NCI-H1694 treated with DMSO at 0.1 percent for 48 hours (cell line): Measurements from ENCODE around the gene DNTT.
"Not testable (repeated sequence)": the region's sequence is repeated elsewhere in the genome, so short reads cannot be mapped to it uniquely, and the experiment has no call there.

Source experiments
- DNase-seq: peaks from one replicate; lab custom pipeline; 2025; lab: John Stamatoyannopoulos, UW

The DNTT gene

GRCh38 chr10:96276426-96276825, 27.8 kb upstream of the DNTT start:
- no peak for DNase-seq

DNA sequence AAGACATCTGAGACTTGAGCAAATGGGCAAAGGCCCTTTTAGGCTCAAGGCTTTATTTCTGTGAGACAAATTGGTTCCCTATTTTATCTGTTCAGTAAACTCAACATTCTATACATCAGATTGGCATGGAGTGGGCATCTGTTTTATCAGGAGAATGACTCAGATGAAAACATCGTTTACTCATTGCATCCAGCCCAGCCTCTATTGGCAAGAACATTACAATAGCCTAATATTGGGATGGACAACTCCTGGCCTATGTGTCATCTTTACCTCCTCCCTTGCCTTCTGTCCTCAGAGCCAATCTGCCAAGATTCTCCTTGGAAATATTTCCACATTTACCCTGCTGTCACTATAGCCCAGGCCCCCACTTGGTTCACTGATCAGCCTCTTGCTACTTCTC, 27.4 kb upstream of the DNTT start:
- no peak for DNase-seq

- no peak for DNase-seq
Observed at GRCh38 chr10:96279191-96279641, 25.0 kb upstream of the DNTT start.

DNA sequence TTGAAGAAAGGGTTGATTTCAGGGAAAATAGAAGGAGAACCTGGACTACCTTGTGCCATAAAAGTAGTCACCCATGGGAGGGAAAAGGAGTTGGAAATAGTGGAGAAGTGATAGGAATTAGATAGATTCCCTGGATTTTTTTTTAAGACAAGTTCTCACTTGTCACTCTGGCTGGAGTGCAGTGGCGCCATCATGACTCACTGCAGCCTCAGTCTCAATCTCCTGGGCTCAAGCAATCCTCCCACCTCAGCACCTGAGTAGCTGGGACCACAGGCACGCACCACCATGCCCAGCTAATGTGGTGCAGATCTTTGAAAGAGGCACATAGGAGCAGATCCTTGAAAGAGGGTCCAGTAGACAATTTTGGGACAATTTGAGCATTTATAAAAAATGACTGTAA, 23.4 kb upstream of the DNTT start:
- DNase-seq = no peak

- DNase-seq = no peak
Observed at GRCh38 chr10:96281444-96282029, 22.7 kb upstream of the DNTT start.

DNA sequence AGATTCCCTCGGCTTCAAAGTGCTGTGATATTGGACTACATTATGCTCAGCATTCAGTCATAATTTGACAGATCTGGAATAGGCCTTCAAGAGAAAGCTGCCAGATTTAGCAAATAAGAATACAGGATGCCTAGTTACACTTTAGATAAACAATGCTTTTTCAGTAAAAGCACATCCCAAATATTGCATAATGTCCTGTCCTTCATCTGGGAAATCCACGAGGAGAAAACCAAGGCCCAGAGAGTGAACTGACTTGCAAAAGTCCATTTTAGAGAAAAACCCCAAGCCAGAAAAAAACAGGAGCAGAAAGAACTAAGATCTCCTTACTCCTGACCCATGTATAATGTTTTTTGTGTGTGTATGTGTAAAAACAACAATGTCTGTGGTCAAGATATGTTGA, 20.9 kb upstream of the DNTT start:
- DNase-seq = no peak

DNA sequence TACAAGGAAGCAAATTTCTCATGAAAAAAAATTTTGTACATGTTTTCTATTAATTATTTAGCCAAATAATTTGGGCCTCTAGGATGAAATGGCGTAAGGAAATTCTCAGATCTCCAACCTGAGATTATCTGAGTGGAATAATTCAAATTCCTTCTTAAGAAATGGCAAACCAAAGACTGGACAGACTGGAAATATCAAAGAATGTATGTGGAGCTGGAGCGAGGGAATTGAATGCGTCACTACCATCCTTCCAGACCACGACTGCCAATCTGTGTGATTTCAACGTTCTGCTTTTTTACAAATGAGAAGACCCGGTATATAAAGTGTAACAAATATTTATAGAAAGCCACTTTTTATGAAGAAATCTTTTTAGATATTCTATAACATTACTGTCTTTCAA, 20.5 kb upstream of the DNTT start:
- no peak for DNase-seq

DNA sequence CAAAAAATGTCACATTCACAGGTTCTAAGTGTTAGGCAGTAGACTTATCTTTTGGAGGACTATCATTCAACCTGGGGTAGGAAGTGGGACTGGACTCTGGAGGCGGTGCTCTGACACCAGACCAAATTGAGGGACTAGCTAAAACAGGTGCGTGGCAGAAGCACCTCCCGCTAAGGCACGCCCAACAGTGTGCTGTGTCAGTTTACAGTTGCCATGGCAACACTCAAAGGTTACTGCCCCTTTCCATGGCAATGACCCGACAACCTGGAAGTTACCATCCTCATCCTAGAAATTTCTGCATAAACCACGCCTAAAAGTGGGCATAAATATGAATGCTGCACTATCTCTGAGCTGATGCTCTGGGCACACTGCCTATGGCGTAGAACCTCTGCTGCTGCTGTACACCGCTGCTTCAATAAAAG, 18.9 kb upstream of the DNTT start:
- DNase-seq = no peak

- DNase-seq = no peak
Observed at GRCh38 chr10:96287392-96288105, 16.7 kb upstream of the DNTT start.

- no peak for DNase-seq
Observed at GRCh38 chr10:96288151-96288621, 16.0 kb upstream of the DNTT start.

GRCh38 chr10:96289218-96289910, 14.9 kb upstream of the DNTT start:
- no peak for DNase-seq

DNA sequence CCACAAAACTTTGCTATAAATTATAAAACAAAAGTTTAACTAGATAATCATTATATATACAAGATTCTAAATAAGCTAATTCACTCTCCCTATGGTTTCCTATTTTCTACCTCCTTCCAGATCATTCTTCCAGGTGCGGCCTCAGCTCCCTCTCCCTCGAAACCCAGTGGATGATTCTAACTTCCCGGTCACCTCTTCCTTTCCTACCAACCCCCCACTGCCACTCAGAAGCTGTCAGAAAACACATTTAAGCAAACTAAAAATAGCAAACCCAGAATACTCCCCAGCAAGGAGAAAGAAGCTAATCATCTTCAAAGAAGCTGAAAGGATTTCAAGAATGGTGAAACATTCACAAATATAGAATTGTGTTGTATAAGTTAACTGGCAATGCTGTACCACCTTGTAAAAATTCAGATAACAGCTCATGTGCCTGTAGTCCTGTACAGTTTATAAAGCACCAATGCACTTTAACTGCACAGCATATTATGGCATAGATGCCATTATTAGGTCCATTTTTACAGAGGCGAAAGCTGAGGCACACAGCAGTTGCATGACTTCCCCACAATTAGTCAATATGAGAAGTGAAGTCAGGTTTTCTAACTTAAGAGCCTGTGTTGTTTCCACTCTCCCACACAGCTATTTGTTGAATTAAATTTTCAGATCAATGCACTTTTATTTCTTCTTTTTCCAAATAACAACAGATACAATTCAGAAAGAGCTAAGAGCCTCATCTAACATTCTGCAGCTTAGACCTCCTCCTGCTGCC, 13.7 kb upstream of the DNTT start:
- no peak for DNase-seq

GRCh38 chr10:96292971-96293920, 11.0 kb upstream of the DNTT start:
- peak; percentile 65 for DNase-seq

DNA sequence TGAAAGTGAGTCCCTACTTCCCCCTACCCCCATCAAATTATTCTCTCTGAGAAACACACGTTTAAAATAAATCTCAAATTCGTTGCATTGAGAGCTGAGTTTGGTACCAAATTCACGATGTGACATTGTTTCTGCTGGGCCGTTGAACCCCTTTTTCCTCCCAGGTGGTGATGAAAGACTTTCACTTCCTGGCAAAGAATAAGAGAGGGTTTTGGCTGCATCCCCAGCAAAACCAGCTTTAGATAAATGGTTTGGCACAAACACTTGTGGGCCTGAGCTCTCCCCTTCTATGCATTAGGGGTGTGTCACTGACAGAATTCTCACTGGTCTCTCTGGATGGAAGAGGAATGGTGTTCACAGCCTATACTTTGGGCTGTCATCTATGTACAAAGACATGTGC, 8.8 kb upstream of the DNTT start:
- no peak for DNase-seq

DNA sequence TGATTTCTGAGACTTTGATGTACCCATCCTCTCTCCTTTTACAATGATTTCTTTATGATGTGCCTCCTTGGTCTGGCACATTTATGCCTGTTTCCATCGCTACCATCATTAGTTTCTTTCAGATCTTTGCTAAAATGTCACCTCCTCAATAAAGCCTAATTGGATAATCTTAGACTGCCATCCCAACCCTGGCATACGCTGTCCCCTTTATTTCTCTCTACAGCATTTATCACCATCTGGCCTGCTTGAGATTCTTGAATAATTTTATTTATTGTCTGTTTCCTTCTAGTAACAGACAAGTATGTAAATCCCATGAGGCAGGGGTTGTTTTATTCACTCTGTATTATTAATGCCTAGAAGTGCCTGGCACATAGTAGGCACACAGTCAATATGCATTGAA, 6.7 kb upstream of the DNTT start:
- no peak for DNase-seq

DNA sequence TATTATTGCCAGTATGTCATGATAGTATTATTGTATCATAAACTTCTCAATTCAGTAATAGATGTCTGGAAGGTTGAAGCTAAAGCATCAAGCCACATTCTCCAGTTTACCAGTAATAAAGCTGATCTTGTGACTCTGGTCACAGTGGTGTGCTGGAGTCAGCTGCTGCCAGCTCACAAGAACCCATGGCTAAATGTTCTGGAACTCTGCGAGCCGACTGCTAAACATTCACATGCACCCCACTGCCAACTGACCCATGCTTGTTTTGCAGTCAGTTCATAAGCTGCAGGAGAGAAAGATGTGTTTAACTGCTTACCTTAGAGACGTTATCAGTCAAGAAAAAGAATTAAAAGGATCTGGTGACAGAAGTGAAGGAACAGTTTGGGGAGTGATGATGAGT, 5.9 kb upstream of the DNTT start:
- DNase-seq = no peak

DNA sequence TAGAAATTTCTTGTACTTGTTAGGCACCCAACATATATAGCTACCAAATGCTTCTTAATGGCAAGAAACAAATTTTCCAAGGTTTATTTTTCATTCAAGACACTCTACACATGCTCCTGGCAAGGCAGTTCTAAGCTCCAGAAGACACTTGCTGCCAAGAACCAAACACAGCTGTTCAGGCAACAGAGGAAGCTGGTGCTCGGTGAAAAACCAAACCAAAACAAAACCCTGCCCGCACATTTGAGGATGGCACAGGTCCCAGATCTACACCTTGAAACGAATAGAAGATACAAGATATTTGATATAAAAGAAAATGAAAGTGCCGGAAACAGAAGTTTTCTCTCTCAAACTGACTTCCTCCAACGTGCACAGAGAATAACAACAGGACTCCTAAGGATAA, 4.9 kb upstream of the DNTT start:
- DNase-seq = no peak

GRCh38 chr10:96301616-96302015, 2.6 kb upstream of the DNTT start:
- DNase-seq = no peak

DNA sequence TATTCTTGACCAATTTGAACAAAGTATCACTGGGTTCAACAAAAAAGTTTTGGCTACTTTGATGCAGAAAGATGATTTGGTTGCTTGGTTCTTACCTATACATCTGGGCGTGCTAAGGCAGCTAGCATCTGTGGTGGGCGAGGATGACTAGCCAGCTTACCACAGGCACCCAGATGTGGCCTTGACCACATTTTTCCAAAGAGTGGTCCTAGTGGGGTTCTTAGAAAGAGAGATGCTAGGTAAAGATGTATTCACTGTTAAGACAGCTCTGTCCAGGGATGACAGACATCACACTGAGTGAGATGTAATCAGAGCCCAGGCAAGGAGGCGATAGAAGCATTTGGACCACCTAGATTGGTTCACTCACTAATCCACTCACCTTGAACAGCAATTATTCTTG, 785 bp downstream of the DNTT start:
- DNase-seq = no peak

GRCh38 chr10:96306516-96306915, 2.3 kb downstream of the DNTT start:
- peak; percentile 91 for DNase-seq

- DNase-seq = not testable (repeated sequence)
Observed at GRCh38 chr10:96308854-96309253, 4.6 kb downstream of the DNTT start.
